ENCODE data around the gene NHLRC4.

Gene NHLRC4

DNA sequence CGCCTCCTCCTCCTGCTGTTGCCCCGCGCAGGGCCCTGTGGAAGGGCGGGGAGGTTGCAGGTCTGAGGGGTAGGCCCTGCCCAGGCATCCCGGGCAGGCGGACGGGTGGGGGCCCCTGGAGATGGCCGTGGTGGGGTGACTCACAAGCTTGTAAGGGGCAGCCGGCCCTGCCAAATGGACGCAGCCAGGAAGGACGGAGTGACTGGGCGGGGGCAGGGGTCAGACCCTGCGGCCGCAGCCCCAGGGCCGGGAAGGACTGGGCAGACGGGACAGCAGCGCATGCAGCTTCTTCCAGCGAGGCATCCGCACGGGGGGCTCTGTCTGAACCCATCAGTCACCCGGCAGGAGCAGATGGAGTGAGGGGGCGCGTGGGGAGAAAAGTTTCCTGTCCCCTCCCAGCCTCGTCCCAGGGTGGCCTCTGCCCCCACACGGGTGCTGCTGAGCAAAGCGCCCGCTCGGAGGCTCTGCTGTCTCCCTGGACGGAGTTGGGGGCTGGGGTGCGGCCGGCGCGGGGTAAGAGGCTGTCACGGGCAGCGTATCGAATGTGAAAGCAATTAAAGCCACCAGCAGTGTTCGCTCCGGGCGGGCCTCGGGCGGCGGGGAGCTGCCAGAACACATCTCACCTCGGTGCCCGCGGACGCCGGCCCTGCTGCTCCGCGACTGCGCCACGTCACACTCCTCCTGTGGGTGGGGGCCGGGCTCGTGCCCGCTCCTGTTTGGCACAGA, 12.0 kb upstream of the NHLRC4 start:
- peak; percentile 11 for DNase-seq

DNA sequence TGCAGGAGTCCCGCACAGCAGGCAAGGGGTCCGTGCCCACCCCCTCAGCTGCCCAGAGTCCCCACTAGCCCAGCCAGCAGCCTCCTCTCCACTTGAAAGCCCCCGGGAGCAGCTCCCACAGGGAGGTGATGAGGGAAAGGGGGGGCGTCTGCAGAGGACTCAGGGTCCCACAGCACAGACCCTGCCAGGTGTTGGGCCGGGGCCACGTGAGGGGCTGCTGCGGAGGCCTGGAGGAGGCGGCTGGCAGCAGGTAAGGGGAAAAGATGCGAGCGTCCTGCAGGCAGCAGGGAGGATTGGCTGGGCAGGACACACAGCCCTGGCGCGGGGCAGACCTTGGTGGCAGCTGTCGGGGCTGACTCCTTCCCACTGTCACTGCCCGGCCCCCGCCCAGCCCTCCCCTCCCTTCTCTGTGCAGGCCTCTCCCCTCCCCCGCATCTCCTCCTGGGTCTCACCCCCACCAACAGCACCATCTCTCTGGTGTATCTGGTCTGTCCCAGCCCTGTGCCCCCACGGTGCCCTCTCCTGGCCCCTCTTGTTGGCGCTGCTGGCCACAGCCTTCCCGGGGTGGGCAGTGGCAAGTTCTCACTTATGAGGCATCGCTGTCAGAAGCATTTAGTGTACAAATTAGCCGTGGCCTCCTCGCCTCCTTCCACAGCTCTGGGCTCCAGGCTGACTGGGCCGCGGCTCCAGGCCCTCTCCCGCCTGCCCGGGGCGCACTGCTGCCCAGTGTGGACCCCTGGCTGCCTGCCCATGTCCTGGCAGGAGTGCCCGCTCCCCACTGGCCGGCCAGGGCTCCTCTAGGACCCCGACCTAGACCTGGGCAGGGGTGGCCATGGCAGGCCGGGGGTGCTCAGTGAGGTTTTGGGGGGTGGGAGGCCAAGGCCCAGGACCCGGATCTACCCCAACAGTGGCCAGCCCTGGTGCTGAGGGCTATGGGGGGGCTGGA, 11.0 kb upstream of the NHLRC4 start:
- no peak for DNase-seq

DNA sequence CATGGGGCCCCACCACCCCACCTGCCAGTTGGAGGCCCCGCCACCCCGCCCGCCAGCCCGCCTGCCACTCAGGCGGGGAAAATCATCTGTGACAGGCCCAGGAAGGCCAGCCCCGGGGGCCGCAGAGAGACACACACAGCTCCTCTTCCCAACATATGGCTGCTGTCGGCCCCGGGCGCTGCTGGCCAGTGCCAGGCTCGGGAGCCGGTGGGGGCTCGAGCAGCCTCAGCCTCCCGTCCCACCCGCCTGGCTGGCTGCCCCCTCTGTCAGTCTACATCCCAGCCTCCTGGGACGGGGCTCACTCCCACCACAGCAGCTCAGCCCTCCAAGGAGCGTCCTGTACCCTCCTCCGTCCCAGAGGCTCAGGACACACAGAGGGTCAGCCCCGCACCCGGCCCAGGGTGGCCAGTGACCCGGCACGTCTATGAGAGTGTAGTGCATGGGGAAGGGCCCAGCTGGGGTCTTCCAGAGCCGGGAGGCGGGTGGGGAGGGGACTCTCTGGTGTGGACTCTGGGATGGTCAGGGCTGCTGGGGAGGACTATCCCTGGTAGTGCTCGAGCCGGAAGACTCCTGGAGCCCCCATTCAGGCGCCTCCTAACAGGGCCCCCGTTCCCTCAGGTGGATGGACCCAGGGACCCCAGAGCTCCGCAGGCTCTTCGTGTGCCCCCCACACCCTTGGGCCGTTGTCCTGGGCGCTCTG, 10.2 kb upstream of the NHLRC4 start:
- DNase-seq = no peak

DNA sequence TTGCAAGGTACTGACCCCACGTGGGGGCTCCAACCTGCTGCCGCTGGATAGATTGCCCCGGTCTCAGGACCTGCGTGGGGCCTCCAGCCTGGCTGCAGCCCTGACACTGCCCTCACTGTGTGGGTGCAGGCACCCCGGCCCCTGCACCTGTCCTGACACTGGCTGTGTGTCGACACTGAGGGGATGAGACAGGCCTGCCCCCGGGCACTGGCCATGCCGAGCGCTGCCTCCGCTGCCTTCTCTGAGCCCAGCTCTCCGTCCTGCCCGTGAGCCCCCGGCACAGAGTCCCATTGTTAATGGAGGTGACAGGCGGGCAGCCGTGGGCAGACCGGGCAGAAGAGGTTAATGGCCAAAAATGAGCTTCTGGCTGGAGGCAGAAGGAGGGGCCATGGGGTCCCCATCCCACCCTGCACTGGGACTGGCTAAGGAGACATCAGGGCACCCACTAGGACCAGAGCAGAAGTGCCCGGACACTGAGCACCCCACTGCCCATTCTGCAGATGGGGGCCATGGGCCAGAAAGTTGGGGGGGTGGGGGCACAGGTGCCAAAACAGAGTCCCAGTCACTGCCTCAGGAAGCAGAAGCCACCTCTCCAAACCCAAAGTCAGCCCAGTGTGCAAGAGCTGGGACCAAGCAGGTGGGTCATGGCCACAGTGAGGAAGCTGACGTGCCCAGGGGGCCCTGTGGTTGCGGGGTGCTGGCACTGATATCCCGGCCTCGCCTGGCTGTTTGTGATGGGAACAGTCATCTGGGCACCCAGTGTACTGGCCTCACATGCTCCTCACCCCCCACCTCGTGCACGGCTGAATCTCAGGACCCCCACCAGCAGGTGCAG, 9.1 kb upstream of the NHLRC4 start:
- DNase-seq = no peak

DNA sequence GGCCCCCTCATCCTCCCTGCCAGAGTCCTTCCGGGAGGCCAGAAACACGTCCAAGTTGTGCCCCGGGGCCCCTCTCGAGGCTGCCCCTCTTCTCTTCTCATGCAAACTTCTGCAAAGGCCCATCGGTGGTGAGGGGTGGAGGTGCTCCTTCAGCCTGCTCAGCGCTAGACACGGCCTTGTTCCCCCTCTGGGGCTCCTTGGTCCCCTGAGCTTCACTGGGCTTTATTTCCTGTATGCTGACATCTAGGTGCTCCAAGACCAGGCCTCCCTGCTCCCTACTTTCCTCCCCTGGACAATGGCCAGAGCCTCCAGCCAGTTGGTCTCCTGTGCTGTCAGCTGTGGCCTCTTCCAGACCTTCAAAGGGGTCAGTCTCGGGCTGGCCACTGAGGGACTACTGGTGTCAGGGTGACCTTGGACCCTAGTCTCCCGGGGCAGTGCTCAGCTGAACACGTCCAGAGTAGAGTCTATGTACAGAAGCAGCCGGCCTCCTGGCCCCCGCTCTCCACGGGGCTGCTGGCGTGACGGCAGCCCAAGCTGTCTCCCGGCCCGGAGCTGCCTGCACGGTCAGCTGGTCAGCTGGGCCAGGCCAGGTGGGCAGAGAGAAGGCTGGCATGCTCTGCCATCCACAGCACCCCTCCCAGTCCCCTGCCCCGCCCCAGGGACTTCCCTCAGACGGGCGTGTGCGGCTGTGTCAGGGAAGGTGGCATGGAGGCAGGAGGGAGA, 8.3 kb upstream of the NHLRC4 start:
- no peak for DNase-seq

DNA sequence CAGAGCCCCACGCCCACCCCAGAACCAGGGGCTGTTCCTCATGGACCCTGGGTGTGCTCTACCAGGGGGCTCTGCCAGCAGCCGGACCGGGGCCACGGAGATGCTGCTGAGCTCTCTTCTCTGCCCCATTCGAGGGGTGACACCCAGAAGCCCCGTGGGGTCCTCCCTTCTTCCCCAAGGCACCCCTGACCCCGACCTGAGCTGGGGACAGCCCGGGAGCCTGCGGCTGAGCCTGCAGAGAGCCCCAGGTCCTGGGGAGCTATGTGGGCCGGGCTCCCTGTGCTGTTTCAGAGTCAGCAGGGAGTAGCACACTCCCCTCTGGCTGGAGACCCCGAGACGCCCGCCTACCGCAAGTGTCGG, 7.8 kb upstream of the NHLRC4 start:
- no peak for DNase-seq

DNA sequence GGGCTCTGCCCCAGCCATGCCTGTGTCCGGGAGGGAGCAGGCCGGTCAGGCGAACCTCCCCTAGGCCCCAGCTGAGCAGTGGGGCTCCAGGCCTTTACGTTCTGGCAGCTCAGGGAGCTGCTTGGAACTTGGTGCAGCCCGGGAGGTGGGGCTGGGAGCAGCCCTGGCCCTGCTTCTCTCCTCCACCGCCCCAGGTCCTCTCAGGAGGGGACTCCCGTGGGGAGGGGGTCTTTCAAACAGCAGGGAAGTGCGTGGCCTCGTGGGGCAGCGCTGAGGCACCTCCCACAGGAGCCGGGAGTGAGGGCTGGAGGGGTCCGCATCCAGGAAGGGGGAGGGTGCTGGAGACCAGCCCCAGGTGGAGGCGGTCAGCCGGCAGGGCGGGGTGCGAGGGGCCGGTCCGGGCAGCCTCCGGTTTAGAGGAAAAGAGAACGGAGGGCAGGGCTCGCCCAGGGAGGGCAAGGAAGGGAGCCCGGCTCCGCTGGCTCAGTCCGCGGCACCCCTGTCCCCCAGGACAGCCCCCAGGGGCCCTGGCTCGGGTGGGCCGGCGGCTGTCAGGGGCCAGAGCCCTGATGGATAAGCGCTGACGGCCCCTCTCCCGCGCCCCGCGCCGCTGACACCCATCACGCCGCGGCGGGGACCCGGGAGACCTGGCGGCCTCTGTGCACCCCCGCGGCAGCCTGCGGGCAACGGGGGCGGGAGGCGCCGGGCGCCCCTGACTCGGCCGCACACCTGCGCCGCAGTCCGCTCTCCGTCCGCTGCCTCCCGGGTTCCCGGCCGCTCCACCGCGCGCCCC, 7.2 kb upstream of the NHLRC4 start:
- DNase-seq = no peak

DNA sequence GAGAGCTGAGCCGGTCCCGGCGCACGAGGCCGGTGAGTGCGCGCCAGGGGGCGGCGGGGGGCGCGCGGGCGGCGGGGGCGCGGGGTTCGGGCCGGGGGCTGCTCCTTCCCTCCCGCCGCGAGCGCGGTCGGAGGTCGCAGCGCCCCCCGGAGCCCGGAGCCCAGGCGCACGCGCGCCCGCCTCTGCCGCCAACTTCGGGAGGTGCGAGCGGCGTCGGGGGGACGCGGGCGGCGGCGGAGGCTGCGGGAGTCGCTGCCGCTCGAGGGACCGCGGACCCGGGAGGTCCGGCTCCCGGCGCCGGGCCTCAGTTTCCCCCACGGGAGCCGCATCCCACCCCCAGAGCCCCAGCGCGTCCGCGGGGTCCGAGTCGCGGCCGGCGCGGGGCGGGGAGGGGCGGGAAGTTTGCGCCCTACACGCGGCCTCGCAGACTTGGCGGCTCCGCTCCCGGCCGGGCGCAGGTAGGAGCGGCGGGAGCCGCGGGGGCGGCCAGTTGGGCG, 6.6 kb upstream of the NHLRC4 start, which contains the start of gene PRR35:
PRR35 (plus strand) TSS at position 191 of the 497 bp plus-strand sequence. CDS start 2,901 bp downstream, outside the sequence.
- no peak for DNase-seq

DNA sequence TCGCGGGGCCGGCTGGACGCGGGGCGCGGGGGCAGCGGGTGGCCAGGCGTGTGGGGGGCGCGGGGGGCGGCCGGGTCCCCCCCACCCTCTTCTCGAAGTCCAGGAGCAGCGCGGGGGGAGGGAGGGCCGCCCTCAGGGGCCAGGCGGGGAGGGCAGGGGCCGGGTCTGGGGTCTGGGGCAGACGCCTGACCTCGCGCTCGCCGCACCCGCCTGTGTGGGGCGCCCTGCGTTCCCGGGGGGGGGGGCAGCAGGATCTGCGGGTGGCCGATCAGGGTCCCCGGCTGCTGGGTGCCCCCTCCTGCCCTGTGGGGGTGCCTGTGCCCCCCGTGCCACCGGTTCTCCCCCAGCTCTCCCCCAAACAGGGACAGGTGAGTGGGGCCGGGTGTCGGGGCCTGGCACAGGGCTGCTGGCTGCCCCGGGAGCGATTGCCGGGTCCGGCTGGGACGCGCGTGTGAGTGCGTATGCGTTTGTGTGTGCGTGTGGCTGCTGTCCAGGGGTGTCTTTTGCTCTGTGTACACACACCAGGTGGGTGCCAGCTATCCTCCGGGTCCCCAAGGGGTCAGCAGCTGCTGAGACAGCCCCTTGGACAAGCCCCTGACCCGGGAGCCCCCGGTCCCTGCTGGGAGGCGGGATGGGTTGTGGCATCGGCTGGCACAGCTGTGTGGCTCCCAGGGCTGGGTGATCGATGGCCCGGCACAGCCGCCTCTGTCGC, 5.9 kb upstream of the NHLRC4 start:
- DNase-seq = no peak

DNA sequence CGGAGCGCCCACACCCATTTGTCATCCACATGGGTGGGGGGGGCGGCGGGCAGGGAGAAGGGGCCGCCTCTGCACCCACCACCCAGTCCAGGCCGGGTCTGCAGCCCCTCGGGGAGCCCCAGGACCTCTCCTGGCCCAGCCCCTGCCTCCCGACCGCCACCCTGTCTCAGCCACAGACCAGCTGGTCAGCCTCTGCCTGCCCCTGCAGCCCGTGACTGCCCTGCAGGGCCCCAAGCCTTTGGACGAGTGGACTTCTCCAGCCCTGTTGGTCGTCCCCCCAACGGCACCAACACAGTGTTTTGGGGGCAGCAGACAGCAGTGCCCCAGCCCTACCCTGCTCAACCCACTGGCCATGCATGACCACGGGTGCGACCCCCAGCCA, 5.4 kb upstream of the NHLRC4 start:
- DNase-seq = no peak

DNA sequence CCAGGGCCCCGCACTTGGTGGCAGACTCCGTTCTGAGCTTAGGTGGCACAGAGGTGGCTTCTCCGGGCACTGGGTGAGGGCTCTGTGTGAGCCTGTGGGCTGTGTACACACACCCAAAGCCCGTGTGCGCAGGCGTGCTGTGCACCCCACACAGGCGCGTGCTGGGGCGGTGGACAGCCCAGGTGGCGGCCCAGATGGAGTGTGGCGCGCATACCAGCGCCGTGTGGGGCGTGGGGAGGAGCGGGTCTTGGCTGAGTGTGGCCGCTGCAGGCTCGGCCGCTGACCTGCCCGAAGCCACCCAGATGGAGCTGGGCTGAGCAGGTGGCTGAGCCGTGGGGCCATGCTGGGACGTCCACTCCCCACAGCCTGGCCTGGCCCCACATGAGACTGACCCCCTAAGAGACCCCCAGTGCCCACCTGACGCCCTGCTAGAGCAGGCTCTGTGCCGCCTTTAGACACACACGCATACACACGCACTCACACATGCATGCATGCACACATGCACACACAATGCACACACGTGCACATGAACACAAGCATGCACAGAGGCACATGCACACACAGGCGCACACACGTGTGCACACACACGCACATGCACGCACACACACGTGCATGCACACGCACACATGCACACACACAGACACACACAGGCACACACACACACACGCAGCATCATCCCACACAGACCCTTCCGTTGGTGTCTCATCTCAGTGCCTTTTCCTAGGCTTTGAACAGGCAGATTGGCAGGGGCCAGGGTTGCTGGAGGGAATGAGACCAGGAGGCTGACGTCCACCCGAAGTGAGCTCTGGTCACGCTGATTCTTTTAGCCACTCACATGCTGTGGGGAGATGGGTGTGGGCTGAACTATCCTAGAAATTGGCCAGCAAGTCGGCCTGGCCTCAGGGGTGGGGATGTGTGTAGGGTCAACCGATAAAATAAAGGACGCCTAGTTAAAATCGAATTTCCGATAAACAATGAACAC, 4.6 kb upstream of the NHLRC4 start:
- DNase-seq = no peak

DNA sequence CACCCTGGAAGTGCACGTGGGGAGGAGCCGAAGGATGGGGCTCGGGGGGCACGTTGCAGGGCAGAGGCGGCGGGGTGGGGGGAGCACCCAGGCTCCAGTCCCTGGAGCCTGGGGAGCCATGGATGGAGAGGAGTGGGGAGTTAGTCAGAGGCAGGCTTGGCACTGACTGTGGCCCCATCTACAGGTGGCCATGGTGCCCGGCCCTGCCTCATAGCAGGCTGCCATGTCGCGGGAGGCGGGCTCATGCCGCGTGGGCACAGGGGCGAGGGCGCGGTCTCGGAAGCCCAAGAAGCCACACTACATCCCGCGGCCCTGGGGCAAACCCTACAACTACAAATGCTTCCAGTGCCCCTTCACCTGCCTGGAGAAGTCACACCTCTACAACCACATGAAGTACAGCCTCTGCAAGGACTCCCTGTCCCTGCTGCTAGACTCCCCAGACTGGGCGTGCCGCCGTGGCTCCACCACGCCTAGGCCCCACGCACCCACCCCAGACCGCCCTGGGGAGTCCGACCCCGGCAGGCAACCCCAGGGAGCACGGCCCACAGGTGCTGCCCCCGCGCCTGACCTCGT, 3.6 kb upstream of the NHLRC4 start:
- DNase-seq = no peak

DNA sequence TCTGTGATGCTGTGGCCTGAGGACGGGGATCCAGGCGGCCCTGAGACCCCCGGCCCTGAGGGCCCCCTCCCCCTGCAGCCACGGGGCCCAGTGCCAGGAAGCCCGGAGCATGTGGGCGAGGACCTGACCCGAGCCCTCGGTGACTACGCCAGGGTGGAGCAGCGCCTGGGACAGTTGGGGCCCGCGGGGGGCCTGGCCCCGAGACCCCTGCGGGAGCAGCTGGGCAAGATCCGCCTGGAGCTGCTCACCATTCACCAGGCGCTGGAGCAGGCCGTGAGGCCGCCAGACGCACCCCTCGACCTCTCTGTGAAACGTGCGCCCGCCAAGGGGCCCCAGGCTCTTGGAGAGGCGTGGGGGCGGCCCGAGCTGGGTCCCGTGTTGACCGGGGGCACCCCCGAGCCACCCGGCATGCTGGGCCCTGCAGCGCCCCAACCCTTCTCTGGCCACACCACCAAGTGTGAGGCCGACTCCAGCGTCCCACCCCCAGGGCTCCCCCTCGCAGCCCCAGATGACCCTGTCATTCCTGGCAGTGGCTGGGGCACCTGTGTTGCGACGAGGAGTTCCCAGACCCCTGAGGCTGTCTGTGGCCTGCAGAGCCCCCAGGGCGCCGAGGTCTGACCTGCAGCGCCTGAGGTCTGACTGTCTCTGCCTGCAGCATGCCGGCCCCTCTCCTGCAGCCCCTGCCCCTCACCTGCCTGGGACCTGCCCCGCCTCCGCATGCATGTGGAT, 2.0 kb upstream of the NHLRC4 start:
- DNase-seq = no peak

DNA sequence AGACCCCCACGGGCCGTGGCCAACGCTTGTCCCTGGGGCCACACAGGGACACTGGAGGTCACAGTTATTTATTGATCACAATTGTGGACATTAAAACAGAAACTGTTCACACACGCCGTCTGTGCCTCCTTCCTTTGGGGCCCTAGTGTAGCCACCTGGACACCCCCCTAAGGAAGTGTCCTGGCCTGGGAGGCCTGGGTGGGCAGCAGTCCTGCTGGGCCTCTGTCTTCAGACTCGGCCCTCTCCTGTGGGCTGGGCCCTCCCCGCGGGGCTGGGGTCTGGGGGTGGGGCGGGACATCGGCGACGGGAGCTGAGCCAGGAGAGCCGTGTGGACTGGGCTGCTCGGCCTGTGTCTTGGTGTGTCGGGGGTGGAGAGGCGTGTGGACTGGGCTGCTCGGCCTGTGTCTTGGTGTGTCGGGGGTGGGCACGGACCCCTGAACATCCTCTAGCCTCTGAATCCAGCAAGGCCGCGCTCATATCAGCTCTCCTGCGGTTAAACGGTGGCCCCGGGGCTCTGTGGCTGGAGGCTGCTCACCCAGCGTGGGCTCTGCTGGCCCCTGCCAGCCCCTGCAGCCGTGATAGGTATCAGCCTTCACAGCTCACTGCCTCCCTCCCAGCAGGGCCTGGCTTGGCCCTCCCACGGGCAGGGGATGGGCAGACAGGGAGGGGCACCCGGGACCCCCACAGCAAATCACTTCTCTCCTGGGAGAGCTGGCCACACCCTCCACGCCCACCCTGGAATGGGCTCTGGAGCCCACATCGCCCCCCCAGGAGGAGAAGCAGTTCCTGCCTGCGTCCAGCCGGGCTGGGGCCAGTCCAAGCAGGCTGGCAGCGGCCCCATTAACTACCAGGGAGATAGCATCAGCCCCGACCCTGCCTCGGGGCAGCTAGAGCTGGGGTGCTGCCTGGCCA, 1.1 kb upstream of the NHLRC4 start:
- no peak for DNase-seq

DNA sequence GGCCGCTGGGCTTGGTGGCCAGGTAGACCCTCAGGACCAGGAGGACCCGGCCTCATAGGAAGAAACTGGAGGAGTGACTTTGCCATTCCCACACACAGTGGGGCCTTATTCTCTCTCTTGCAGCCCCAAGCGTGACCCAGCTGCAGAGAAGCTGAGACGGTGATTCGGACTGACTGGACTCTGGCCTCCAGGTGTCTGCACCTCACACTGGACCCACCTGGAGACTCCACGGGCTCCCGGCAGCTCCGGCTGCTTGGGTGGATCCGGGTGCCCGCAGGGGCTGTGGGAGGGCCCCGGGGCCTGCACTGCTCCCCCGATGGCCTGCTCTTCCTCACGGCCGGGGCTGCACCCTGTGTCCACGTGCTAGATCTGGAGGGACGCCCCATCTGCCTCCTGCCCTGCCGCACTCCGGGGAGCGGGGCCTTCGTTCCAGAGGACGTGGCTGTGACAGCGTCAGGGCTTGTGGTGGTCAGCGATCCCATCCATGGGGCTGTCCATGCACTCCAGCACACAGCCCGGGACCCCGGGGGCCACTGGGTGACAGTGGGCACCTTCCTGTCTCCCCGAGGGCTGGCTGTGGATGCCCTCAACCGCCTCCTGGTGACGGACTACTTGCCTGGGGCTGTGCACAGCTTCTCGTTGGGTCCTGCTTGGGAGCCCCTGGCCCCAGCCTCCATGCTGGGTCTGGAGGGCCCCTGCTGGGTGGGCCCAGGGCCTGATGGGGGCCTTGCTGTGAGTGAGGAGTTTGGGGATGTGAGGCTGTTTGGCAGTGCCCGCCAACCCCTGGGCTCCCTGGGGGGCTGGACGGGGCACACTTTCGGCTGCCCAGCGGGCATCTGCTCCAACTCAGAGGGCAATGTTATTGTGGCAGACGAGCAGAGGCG, 810 bp downstream of the NHLRC4 start:
- no peak for DNase-seq
